Stimulated activated effector memory CD8-positive, alpha-beta T cell treated with anti-CD3 and anti-CD28 coated beads, Interleukin-12 subunit alpha, Interleukin-12 subunit beta, amount 100 ng/mL, for 72 hours (primary cell): ENCODE data around the gene MKRN1.
A peak's percentile ranks its signal among the peaks of the same experiment; 100 is the strongest.
"Not testable (repeated sequence)": the region's sequence is repeated elsewhere in the genome, so short reads cannot be mapped to it uniquely, and the experiment has no call there.

Experiments used
- ATAC-seq: fragments of 150-1000 bp; cut with Tn5 transposase; 2 replicates; pipeline ENCODE4 v1.10.0; 2021
- DNase-seq, 2 donors: peaks; one replicate each; pipeline ENCODE4 v3.0.0; 2021 to 2022; ENCODE audit warnings: low spot score in 2 of 2
- H3K27ac Mint-ChIP-seq: one replicate; pipeline ENCODE4 v1.8.0; 2022; ENCODE audit warnings: mild to moderate bottlenecking, mixed read lengths
- H3K36me3 Mint-ChIP-seq: one replicate; pipeline ENCODE4 v1.8.0; 2022; ENCODE audit warnings: mild to moderate bottlenecking, mixed read lengths
- H3K4me1 Mint-ChIP-seq: one replicate; pipeline ENCODE4 v1.8.0; 2022; ENCODE audit warnings: mixed read lengths
- H3K4me3 Mint-ChIP-seq: one replicate; pipeline ENCODE4 v1.8.0; 2022; ENCODE audit warnings: mild to moderate bottlenecking, mixed read lengths
- H3K9me3 Mint-ChIP-seq: one replicate; pipeline ENCODE4 v1.8.0; 2022; ENCODE audit warnings: mixed read lengths

MKRN1 gene, protein sequence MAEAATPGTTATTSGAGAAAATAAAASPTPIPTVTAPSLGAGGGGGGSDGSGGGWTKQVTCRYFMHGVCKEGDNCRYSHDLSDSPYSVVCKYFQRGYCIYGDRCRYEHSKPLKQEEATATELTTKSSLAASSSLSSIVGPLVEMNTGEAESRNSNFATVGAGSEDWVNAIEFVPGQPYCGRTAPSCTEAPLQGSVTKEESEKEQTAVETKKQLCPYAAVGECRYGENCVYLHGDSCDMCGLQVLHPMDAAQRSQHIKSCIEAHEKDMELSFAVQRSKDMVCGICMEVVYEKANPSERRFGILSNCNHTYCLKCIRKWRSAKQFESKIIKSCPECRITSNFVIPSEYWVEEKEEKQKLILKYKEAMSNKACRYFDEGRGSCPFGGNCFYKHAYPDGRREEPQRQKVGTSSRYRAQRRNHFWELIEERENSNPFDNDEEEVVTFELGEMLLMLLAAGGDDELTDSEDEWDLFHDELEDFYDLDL

DNA sequence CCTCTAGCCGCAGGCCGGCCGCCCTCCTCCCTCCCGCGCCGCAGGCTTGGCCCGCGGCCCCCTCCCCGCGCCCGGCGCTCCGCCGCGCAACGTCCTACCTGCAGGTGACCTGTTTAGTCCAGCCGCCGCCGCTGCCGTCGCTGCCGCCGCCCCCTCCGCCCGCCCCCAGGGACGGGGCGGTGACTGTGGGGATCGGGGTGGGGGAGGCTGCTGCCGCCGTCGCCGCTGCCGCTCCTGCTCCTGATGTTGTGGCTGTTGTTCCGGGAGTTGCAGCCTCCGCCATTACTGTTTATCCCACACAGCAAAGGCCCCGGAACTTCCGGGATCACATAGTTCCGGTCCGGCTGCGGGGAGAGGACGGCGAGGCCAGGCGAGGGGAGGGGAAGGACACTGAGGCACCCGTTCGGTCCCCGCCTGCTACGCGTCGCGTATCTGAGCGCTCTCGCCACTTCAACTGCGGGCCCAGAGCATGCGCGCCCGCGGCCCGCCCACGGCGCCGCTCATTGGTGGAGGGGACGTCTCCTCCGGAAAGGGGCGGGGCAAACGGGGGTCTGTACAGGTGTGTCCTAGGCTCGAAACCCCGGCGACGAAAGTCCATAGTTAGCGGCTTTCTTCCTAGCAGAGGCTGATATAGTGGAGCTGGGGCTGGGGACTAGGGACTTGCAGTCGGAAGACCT, at the start of gene MKRN1:
Gene MKRN1 (minus strand): TSS at position 444 of the 677 bp plus-strand sequence. CDS start 161 bp downstream, at position 283.
- Mint-ChIP-seq H3K36me3 (peaks cover 25% of the 10 kb centered on the region), H3K4me3 (peak within 1 kb of the TSS; percentile 97), H3K4me1 (peaks cover 27% of the 10 kb centered on the region), H3K9me3 (no peaks in the 10 kb centered on the region), H3K27ac (peak within 1 kb of the TSS; percentile 96)
- ATAC-seq (peak; percentile 94), DNase-seq (peak; percentile 81 to 96)

DNA sequence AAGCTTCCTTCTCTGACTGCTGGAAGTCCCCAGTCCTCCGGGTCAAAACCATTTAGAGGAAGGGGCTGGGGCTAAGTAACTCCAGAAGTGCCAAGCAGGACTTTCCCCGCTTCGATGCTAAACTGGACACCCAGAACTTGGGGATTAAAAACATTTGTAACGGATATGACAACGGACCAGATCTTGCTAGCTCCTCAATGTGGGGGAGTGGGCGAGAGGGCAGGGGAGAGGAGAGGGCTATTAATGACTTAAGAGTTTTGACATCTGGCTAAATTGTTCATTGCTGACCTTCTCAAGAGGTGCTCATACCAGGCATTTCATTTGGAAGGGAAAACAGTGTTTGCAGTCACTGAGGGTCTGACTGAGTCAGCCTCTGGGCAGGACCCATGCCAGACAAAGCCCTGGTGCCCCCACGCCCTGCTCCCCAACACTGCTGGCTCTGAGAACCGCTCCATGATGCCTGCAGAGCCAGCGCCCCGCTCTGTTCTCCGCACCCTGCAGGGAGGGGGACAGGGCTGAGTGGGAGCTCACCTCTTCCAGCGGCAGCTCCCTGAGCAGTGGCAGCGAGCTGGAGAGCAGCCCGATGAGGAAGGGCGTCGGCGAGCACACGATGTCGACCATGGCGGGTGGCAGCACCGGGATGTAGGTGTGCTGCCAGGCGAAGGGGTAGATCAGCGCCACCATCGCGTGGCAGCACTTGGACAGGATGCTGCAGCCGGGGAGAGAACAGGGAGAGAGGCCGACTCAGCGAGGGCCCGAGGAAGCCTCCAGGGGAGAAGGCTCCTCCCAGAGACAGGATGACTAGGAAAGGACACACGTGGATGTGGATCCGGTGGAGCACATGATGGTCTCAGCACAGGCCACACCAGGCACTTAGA, 47.7 kb upstream of the MKRN1 start:
- Mint-ChIP-seq H3K4me3 (no peak overlapping the region), H3K36me3 (no peaks in the 10 kb centered on the region), H3K4me1 (peaks cover 16% of the 10 kb centered on the region), H3K27ac (no peak overlapping the region), H3K9me3 (no peaks in the 10 kb centered on the region)
- DNase-seq (no peak), ATAC-seq (no peak)

DNA sequence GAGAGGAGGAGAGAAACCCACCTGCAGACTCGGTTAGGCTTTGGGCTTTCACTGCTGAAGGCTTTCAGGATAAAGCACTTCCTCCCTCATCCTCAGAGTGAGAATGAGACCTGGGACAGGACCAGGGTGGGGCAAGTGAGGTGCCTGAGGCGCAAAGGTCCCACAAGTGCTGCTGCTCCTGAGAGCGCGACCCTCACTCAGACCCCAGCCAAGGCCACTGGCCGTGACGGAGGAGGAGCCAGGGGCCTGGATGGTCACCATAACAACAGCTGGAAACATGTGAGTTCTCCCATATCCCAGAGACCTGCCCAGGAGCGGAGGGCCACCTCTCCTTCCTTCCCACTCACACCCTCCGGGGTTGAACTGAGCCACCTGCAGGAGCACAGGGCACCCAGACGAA, 46.9 kb upstream of the MKRN1 start:
- Mint-ChIP-seq H3K4me3 (no peak overlapping the region), H3K9me3 (no peaks in the 10 kb centered on the region), H3K27ac (no peak overlapping the region), H3K4me1 (peaks cover 16% of the 10 kb centered on the region), H3K36me3 (no peaks in the 10 kb centered on the region)
- DNase-seq (no peak), ATAC-seq (no peak)

DNA sequence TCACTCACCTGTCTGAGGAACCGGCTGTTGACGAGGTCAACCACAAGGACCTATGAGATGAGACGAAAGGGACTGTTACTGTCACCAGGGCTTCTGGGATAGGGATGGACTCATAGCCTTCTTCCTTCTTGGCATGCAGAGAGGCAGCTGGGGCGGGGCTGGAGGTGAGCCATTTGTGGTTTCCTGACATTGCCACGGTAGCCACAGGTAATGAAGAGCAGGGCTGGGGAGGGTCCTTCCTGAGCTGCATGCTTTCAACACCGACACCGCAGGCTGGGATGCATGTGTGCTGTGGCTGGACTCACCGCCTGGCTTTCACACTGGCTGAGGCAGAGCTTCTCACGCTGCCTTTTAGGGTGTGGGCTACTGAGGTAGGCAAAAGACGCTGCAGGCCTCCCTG, 46.4 kb upstream of the MKRN1 start:
- no peak for DNase-seq
- ATAC-seq = peak; percentile 66
- Mint-ChIP-seq H3K4me3 (no peak overlapping the region), H3K36me3 (no peaks in the 10 kb centered on the region), H3K4me1 (peaks cover 16% of the 10 kb centered on the region), H3K9me3 (no peaks in the 10 kb centered on the region), H3K27ac (no peak overlapping the region)

DNA sequence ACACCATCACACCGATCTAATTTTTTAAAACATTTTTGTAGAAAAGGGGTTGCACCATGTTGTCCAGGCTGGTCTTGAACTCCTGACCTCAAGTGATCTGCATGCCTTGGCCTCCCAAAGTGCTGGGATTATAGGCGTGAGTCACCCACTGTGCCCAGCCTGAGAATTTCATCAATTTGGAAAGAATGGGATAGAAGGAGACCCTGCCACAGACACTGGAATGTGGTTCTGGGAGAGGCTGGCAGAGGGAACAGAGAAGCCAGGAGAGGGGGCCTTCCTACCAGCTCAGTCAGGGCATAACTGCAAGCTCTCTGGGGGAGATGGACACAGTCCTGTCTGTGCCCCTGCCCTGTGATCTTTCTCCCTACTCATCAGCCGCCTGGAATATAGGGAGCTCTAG, 42.1 kb upstream of the MKRN1 start:
- ATAC-seq = no peak
- Mint-ChIP-seq H3K4me3 (no peak overlapping the region), H3K9me3 (no peaks in the 10 kb centered on the region), H3K27ac (no peak overlapping the region), H3K36me3 (no peaks in the 10 kb centered on the region), H3K4me1 (peaks cover 20% of the 10 kb centered on the region)
- DNase-seq = no peak

DNA sequence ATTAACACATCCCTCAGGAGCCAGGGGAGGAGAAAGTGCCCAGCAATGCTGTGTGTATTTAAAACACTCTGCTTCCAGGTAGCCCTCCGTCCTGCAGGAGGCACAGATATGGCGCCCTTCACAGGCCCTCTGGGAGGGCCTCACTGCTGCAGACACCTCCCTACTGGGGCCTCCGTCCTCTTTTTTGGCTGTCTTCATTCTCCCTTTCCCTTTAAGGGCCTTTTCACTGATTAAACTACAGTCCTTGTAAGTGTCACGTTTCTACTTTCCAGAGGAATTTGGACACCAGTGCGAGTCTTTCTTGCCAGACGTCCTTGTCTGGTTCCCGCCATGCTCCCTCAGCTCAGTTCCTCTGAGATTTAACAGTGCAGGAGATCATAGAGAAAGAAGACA, 39.7 kb upstream of the MKRN1 start:
- Mint-ChIP-seq H3K9me3 (no peaks in the 10 kb centered on the region), H3K27ac (no peak overlapping the region), H3K4me3 (no peak overlapping the region), H3K4me1 (peaks cover 8% of the 10 kb centered on the region), H3K36me3 (no peaks in the 10 kb centered on the region)
- no peak for DNase-seq
- ATAC-seq = no peak

DNA sequence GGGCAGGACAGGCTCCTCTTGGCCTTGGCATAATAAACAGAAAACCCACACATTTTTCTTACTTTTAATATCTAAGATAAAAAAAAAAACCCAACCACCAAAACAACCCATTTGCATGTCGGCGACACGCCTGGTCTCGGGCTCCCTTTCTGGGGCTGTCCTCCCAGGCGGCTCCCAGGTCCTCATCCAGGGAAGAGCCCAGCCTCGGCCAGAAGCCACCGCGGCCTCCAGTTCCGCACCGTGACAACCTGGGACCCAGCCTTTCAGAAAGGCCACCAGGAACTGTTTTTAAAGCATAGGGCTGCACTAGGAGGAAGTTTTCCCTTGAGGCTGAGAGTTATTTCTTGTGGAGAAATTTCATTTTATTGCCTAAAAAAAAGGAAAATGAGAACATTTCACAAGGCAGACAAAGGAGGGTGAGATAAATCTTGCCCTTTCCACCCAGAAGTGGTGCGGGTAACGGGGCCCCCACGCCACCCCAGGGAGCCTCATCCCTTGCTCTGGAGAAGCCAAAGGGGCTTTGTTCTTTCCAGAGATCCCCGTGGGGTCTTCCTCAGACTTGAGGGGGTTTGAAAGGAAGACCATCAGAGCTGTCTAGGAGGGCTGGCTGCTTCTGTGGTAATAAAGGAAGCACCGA, 39.2 kb upstream of the MKRN1 start:
- DNase-seq (no peak), ATAC-seq (no peak)
- Mint-ChIP-seq H3K4me1 (peaks cover 8% of the 10 kb centered on the region), H3K9me3 (no peaks in the 10 kb centered on the region), H3K4me3 (no peak overlapping the region), H3K36me3 (no peaks in the 10 kb centered on the region), H3K27ac (no peak overlapping the region)

DNA sequence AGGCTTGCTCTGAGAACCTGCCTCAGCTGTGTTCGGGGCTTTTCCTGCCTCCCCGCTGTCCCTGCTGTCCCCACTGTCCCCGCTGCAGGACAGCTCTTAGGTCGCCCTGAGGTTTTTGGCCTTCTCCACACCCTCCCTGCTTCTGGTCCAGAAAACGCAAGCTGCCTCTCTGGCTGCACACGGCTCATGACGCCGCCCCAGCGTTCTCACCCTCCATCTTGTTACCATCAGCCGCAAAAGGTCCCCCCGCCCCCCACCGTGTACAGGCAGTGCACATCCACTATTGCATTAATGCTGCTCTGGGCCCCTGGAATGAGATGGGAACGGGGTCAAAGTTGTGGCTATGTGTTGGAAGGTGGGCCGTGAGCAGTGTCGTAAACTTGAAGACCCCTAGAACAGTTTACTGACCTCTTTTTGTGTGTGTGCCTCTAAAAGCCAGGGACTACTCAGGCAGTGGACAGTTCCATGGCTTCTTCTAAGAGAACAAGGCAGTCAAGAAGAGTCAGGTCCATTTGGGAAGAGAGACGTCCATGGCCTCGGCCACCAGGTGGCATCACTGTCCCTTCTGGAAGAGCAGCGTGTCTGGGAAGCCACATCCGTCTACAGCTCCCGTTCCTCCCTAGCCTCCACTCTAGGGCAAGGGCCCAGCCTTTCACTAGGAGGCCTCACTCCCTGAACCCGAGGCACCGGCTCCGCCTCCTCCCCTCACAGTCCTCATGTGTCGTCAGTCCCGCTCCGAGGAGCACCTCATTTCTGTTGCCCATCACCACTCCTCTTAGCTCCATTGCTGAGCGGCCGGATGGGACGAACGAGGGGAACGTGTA, 38.5 kb upstream of the MKRN1 start:
- Mint-ChIP-seq H3K9me3 (no peaks in the 10 kb centered on the region), H3K4me1 (peaks cover 8% of the 10 kb centered on the region), H3K27ac (no peak overlapping the region), H3K36me3 (no peaks in the 10 kb centered on the region), H3K4me3 (no peak overlapping the region)
- DNase-seq (peak; percentile 56 to 75), ATAC-seq (peak; percentile 78)

DNA sequence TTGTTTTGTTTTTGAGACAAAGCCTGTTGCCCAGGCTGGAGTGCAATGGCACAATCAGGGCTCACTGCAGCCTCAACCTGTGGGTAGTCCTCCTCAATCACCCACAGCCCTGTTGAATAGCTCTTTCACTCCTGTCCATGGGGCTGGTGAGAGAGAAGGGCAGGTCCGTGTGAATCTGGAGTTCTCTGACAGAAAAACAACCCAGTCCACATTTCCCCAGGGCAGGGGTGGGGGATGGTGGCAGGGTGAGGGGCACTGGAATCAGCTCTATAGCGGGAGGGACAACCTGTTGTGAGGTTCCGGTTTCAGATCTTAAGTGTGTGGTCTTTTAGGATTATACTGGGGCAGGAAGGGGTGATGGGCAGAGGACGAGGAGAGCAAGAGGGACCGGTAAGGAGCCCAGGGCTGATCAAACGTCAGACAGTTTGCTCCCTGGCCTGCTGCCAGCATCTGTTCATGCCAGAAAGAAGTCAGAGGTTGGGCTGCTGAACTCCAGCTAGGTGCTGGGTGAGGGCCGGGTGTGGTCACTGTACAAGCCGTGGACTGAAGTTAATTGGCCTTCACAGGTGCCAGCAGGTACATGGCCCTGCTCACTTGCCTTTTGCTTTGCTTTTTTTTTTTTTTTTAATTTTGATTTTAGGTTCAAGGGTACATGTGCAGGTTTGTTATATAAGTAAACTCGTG, 33.2 kb upstream of the MKRN1 start:
- Mint-ChIP-seq H3K4me3 (no peak overlapping the region), H3K27ac (no peak overlapping the region), H3K36me3 (no peaks in the 10 kb centered on the region), H3K9me3 (no peaks in the 10 kb centered on the region), H3K4me1 (no peaks in the 10 kb centered on the region)
- DNase-seq = no peak
- no peak for ATAC-seq

DNA sequence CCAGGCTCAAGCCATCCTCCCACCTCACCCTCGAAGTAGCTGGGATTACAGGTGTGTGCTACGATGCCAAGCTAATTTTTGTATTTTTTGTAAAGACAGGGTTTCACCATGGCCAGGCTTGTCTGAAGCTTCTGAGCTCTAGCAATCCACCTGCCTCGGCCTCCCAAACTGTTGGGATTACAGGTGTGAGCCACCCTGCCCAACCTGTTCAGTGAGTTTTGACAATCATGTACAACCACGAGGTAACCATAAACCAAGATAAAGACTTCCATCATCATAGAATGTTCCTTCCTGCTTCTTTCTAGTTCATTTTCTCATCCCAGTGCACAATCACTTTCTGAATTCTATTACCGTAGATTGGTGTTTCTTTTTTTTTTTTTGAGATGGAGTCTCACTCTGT, 30.5 kb upstream of the MKRN1 start:
- Mint-ChIP-seq H3K4me1 (no peaks in the 10 kb centered on the region), H3K27ac (no peak overlapping the region), H3K4me3 (no peak overlapping the region), H3K9me3 (no peaks in the 10 kb centered on the region), H3K36me3 (no peaks in the 10 kb centered on the region)
- DNase-seq (no peak), ATAC-seq (no peak)

DNA sequence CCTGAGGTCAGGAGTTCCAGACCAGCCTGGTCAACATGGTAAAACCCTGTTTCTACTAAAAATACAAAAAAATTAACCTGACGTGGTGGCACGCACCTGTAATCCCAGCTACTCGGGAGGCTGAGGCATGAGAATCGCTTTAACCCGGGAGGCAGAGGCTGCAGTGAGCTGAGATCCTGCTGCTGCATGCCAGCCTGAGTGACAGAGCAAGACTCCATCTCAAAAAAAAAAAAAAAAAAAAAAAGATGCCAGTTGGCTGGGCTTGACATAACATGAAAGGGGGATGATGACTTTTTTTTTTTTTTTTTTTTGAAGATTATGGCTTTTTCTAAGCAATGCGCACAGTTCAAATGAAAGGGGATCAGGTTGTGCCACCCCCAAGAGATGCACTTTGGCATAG, 28.3 kb upstream of the MKRN1 start:
- ATAC-seq, H3K27ac Mint-ChIP-seq, H3K9me3 Mint-ChIP-seq, H3K36me3 Mint-ChIP-seq, H3K4me3 Mint-ChIP-seq, H3K4me1 Mint-ChIP-seq, DNase-seq: not testable (repeated sequence)

DNA sequence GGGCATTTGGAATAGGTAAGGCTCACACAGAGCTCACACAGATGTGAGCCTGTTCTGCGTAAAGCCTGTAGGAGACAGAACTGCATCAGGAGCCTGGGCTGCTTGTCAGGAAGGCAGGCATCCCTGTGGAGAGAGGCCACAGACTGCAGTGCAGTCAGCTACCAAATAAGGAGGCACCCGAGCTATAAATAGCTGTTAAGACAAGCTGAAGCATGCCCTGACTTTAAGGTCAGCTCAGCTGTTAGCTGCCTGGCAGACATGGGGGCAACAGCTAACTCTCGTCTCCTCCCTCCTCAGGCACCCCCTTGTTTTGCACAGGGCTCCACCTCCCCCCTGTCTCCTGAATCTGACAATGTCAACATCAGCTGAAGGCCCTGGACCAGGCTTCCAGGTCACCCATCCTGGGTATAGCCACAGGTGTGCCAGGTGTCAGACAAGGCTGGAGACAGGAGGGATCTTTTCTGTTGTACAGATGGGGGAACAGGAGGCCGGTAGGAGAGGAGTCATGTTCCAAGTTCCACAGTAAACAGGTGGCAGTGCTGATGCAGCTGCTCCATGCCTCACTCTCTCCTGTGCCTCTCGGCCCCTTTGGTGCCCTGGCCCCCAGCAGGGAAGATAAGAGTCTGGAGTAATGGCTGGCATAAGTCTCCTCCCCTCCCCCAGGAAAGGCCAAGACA, 27.6 kb upstream of the MKRN1 start:
- Mint-ChIP-seq H3K9me3 (no peaks in the 10 kb centered on the region), H3K27ac (no peak overlapping the region), H3K4me1 (no peaks in the 10 kb centered on the region), H3K4me3 (no peak overlapping the region), H3K36me3 (no peaks in the 10 kb centered on the region)
- ATAC-seq = peak; percentile 26
- DNase-seq = no peak

DNA sequence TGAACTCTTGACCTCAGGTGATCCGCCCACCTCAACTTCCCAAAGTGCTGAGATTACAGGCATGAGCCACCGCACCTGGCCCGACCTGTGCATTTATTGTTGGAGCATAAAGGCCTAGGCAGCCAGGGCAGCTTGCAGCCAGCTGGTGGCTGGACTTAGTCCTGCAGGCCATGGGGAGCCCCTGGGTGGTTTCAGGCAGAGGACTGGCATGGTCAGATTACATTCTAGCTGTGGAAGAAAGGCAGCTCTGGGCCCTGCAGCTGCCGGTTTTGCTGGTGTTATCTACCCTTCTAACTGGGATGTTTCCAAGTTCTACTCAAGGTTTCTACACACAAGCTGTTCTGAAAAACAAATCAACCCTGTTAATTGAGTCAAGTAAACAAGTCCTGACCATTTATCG, 22.7 kb upstream of the MKRN1 start:
- no peak for DNase-seq
- H3K4me1 Mint-ChIP-seq = no peaks in the 10 kb centered on the region
- no peaks in the 10 kb centered on the region for H3K9me3 Mint-ChIP-seq
- no peaks in the 10 kb centered on the region for H3K36me3 Mint-ChIP-seq
- no peak for ATAC-seq
- no peak overlapping the region for H3K4me3 Mint-ChIP-seq
- H3K27ac Mint-ChIP-seq = no peak overlapping the region
